K562 (cell line): ENCODE data around the gene ARHGAP18. TPM values are rescaled to one million over a fixed set of nuclear protein-coding genes. Genes with fewer than 3 reads are reported as not detected.

Experiments used
- ATAC-seq: fragments of 200-7000 bp; cut with Tn5 transposase; 3 replicates; pipeline ENCODE4 v1.9.1; 2020; ENCODE audit warnings: moderate library complexity
- BruUV-seq: library from RNA; stranded (reverse); fragments of 400-500 nt; replicated peaks from 2 replicates; lab custom pipeline; 2021; lab: Mats Ljungman, UMichigan
- CTCF ChIA-PET: fragments of 300-600 bp; formaldehyde crosslinking; extraction: SDS; loops from one replicate; lab custom pipeline; 2021; ENCODE audit warnings: low intra/inter-chr PET ratio; lab: Yijun Ruan, JAX
- POLR2A ChIA-PET: fragments of 300-600, 350-650 bp; sonication (Branson Sonifier 250); formaldehyde crosslinking; extraction: SDS; loops from one replicate; lab custom pipeline; 2021; ENCODE audit warnings: antibody characterized with exemption, inconsistent platforms; lab: Yijun Ruan, JAX
- DNase-seq, 4 experiments: peaks; one replicate each; pipeline versions ENCODE4 v3.0.0 to v3.0.0-alpha.2; 2011 to 2018; ENCODE audit warnings: low spot score in 3 of 4, mixed read lengths in 3 of 4; ENCODE audit errors: extremely low read depth in 1 of 4
- FAIRE-seq: peaks from 2 replicates; lab custom pipeline; 2011; peaks lifted over from hg19 to GRCh38; lab: Jason Lieb, UNC
- H2AFZ ChIP-seq: 2 replicates; pipeline ENCODE4 v1.6.0; 2011; ENCODE audit warnings: low read depth, low read length, control low read depth, inconsistent platforms
- H3K27ac ChIP-seq: fragments of 200-600 bp; 3 replicates; pipeline ENCODE4 v1.8.0; 2011; ENCODE audit warnings: low read depth, mild to moderate bottlenecking, control low read depth, inconsistent platforms, low read length, moderate library complexity, mixed read lengths; ENCODE audit errors: extremely low read depth
- H3K27me3 ChIP-seq, 2 experiments: fragments of 300-600 bp in 1 of 2; 2 replicates in 1 of 2; 3 replicates in 1 of 2; pipeline versions ENCODE4 v1.6.0 to v1.8.0; 2011; ENCODE audit warnings: inconsistent platforms in 2 of 2, low read length in 2 of 2, mild to moderate bottlenecking in 1 of 2, mixed read lengths in 1 of 2, moderate library complexity in 1 of 2; ENCODE audit not compliant: control insufficient read depth in 2 of 2, insufficient read depth in 2 of 2
- H3K36me3 ChIP-seq: fragments of 300-600 bp; 3 replicates; pipeline ENCODE4 v1.8.0; 2011; ENCODE audit warnings: mild to moderate bottlenecking, low read length, inconsistent platforms; ENCODE audit not compliant: control insufficient read depth, insufficient read depth
- H3K4me1 ChIP-seq, 2 experiments: fragments of 200-600 bp in 1 of 2; replicated peaks in 1 of 2; 2 replicates in 1 of 2; 3 replicates in 1 of 2; pipeline versions ENCODE4 v1.5.1 to v1.8.0; 2011; ENCODE audit warnings: inconsistent platforms in 2 of 2, low read length in 2 of 2, mild to moderate bottlenecking in 1 of 2, mixed read lengths in 1 of 2, moderate library complexity in 1 of 2; ENCODE audit not compliant: control insufficient read depth in 2 of 2, insufficient read depth in 2 of 2
- H3K4me2 ChIP-seq: 2 replicates; pipeline ENCODE4 v1.6.1; 2011; ENCODE audit warnings: low read length, control low read depth, inconsistent platforms, mixed read lengths; ENCODE audit not compliant: insufficient read depth
- H3K4me3 ChIP-seq: fragments of 200-600 bp; sonication (generic), shearing (Covaris generic); 2 replicates; pipeline ENCODE4 v1.5.1; 2016; ENCODE audit warnings: control low read depth, inconsistent platforms
- H3K79me2 ChIP-seq: fragments of 200-600 bp; 3 replicates; pipeline ENCODE4 v1.8.0; 2011; ENCODE audit warnings: low read length, inconsistent platforms; ENCODE audit not compliant: control insufficient read depth, insufficient read depth
- H3K9ac ChIP-seq, 2 experiments: 2 replicates each; pipeline versions ENCODE4 v1.6.0 to v1.6.1; 2011; ENCODE audit warnings: low read depth in 2 of 2, low read length in 2 of 2, control low read depth in 1 of 2, inconsistent platforms in 1 of 2, mild to moderate bottlenecking in 1 of 2, mixed read lengths in 1 of 2; ENCODE audit not compliant: insufficient read depth in 1 of 2
- H3K9me1 ChIP-seq: one replicate; pipeline ENCODE4 v1.6.0; 2011; ENCODE audit warnings: inconsistent platforms, mild to moderate bottlenecking, low read length, moderate library complexity; ENCODE audit not compliant: control insufficient read depth, insufficient read depth
- H3K9me3 ChIP-seq: replicated peaks from 2 replicates; pipeline ENCODE4 v1.5.1; 2011; ENCODE audit warnings: low read depth, low read length, inconsistent platforms; ENCODE audit not compliant: control insufficient read depth, insufficient read depth
- H4K20me1 ChIP-seq: replicated peaks from 2 replicates; pipeline ENCODE4 v1.6.1; 2011; ENCODE audit warnings: low read length, inconsistent platforms, mixed read lengths; ENCODE audit not compliant: control insufficient read depth, insufficient read depth
- C11orf30 ChIP-seq: fragments of 450-650 bp; IDR thresholded peaks from 2 replicates; pipeline ENCODE4 v1.6.1; 2016; ENCODE audit warnings: low read depth, mild to moderate bottlenecking
- CEBPB ChIP-seq: fragments of 450-650 bp; IDR thresholded peaks from 2 replicates; pipeline ENCODE4 v1.6.1; 2016; ENCODE audit warnings: missing genetic modification characterization, missing compliant biosample characterization
- CEBPG ChIP-seq, 3 experiments: fragments of 200-800 bp in 1 of 3; sonication (Bioruptor generic) in 1 of 3; sonication (generic) in 1 of 3; formaldehyde crosslinking in 1 of 3; IDR thresholded peaks in 2 of 3; conservative IDR thresholded peaks in 1 of 3; 2 replicates each; pipeline versions ENCODE4 v1.6.1 to v1.8.0; 2016 to 2022; ENCODE audit warnings: missing compliant biosample characterization in 2 of 3, missing genetic modification characterization in 2 of 3, mild to moderate bottlenecking in 1 of 3, missing genetic modification reagents in 1 of 3
- JUND ChIP-seq, 2 experiments: IDR thresholded peaks; 2 replicates in 1 of 2; 3 replicates in 1 of 2; pipeline ENCODE4 v1.6.1; 2011; ENCODE audit warnings: borderline replicate concordance in 2 of 2, low read depth in 2 of 2, low read length in 2 of 2, improper control_type of control experiment in 1 of 2, missing biosample characterization in 1 of 2, missing genetic modification characterization in 1 of 2, missing genetic modification reagents in 1 of 2
- NFE2L1 ChIP-seq: fragments of 450-650 bp; IDR thresholded peaks from 2 replicates; pipeline ENCODE4 v1.6.1; 2016; ENCODE audit warnings: missing genetic modification characterization, low read depth, mild to moderate bottlenecking, missing compliant biosample characterization, moderate library complexity, borderline replicate concordance
- SRSF3 ChIP-seq: fragments of 200-400 bp; formaldehyde crosslinking; IDR thresholded peaks from 2 replicates; pipeline ENCODE4 v1.6.1; 2016; ENCODE audit warnings: mild to moderate bottlenecking, low read length, moderate library complexity; ENCODE audit not compliant: insufficient read depth
- ZNF316 ChIP-seq: fragments of 450-650 bp; IDR thresholded peaks from 2 replicates; pipeline ENCODE4 v1.6.1; 2016
- ZNF696 ChIP-seq: fragments of 250-450 bp; sonication (Bioruptor Pico); conservative IDR thresholded peaks from 2 replicates; pipeline ENCODE4 v1.4.0; 2020; ENCODE audit warnings: mild to moderate bottlenecking, moderate library complexity
- WGBS: fragments of 100-300 bp; shearing (Covaris generic); methylation state at CpG from one replicate; pipeline ENCODE4 v1.1.6; 2016; ENCODE audit warnings: low coverage, mixed read lengths; ENCODE audit not compliant: insufficient coverage; ENCODE audit errors: missing lambda C conversion rate; 5-methylcytosine and 5-hydroxymethylcytosine counted together
- in situ Hi-C: fragments of 300-500 bp; cut with MboI; formaldehyde crosslinking; loops from 4 replicates; pipeline ENCODE4 v1.15.0; 2018; ENCODE audit warnings: inconsistent platforms, mixed read lengths
- intact Hi-C: fragments of 100-400 bp; cut with micrococcal nuclease; formaldehyde crosslinking; loops from 2 replicates; pipeline ENCODE4 v1.14.2; 2022
- polyA plus RNA-seq, 8 experiments: library from polyadenylated mRNA; depleted of rRNA in 4 of 8; stranded (reverse) in 5 of 8; unstranded in 3 of 8; fragments of >200 nt; fragmentation: Nextera tagmentation in 2 of 8; fragmentation: Illumina TruSeq in 1 of 8; extraction: Ambion mirVana in 2 of 8; extraction: Trizol in 1 of 8; gene quantifications; 2 replicates each; pipeline versions ENCODE4 v1.2.1 to v1.2.3, GENCODE V29; 2011 to 2014; ENCODE audit warnings: inconsistent platforms in 1 of 8, missing spikeins in 1 of 8
- total RNA-seq, 7 experiments: library from RNA; depleted of rRNA in 6 of 7; stranded (reverse); fragments of >200 nt in 6 of 7; fragmentation: Illumina TruSeq in 2 of 7; extraction: Trizol in 2 of 7; gene quantifications; 2 replicates each; pipeline versions ENCODE4 v1.2.1 to v1.2.3, GENCODE V29; 2011 to 2021; ENCODE audit warnings: low replicate concordance in 1 of 7
- TF ChIP-seq, protein P1 (sequence below): sonication (generic); IDR thresholded peaks from 2 replicates; pipeline ENCODE4 v1.6.1; 2016
- TF ChIP-seq, protein P2 (sequence below): fragments of 250-450 bp; sonication (Bioruptor Pico); IDR thresholded peaks from 2 replicates; pipeline ENCODE4 v1.5.0; 2021
- TF ChIP-seq, protein P3 (sequence below), 2 experiments: fragments of 450-650 bp in 1 of 2; sonication (generic) in 1 of 2; formaldehyde crosslinking in 1 of 2; IDR thresholded peaks in 1 of 2; conservative IDR thresholded peaks in 1 of 2; 2 replicates each; pipeline versions ENCODE4 v1.6.1 to v1.8.1; 2016 to 2023; ENCODE audit warnings: mild to moderate bottlenecking in 2 of 2, moderate library complexity in 2 of 2, inconsistent platforms in 1 of 2, missing genetic modification reagents in 1 of 2
- TF ChIP-seq, protein P4 (sequence below): fragments of 250-450 bp; sonication (Bioruptor Pico); IDR thresholded peaks from 2 replicates; pipeline ENCODE4 v1.5.1; 2021; ENCODE audit warnings: mild to moderate bottlenecking

ARHGAP18 gene
- total and polyA plus RNA-seq, 9 of the 15 experiments (the other 6 are each of a cell fraction or from before 2014, with no cell fraction given) = 13.3 to 29.7 (median 21.1) TPM

DNA sequence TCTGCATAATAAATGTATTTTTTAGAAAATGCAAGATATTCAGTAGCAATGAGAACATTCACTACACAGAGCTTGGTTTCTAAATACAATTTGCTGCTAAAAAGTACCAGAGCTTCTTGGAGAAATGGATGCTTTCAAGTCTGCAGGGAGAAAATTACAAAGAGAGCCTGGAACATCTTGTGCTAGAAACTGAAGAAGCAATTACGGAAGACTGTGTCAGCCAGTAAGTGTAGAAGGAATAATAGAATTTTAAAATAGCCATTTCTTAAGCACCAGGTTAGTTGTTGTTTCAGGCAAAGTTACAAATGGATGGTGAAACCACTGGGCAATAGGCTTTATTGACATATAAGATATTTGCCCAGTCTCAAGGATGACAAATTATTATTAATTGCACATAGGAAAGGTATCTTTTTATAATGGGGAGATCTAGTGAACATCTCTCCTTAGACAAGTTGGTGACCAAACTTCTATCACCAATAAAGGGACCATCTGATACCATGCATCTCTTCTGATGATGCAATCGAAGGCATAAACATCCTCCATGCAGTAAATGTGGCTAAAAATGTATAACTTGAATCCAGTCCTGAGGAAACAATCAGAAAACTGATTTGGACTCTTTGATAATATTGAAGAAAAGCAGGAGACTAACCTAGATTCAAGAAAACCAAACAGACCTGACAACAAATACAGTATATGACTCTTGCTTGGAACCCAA, 81.7 kb downstream of the ARHGAP18 start:
- H3K4me3 ChIP-seq = no peak overlapping the region
- H4K20me1 ChIP-seq = no peaks in the 10 kb centered on the region
- no peaks in the 10 kb centered on the region for H3K9me1 ChIP-seq
- BruUV-seq = no TSS peak
- WGBS = 83% methylated on average over 2 of the region's 2 CpGs
- no peaks in the 10 kb centered on the region for H3K27me3 ChIP-seq
- FAIRE-seq = peak; percentile 32
- TF ChIP-seq, protein P1, sequence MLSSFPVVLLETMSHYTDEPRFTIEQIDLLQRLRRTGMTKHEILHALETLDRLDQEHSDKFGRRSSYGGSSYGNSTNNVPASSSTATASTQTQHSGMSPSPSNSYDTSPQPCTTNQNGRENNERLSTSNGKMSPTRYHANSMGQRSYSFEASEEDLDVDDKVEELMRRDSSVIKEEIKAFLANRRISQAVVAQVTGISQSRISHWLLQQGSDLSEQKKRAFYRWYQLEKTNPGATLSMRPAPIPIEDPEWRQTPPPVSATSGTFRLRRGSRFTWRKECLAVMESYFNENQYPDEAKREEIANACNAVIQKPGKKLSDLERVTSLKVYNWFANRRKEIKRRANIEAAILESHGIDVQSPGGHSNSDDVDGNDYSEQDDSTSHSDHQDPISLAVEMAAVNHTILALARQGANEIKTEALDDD = no peak
- TF ChIP-seq CEBPG (CRISPR knock-in tag; IDR thresholded peaks at IDR 0.05) = peak; percentile 46
- TF ChIP-seq CEBPG (tag; conservative IDR thresholded peaks at IDR 0.05 in 1 of 2, IDR thresholded peaks at IDR 0.05 in 1 of 2) = peak; percentile 84 to 88
- TF ChIP-seq SRSF3 = no peak
- no peak for TF ChIP-seq ZNF696
- 0 out of 2 replicates have a peak, but pooled peaks have one; percentile 5 for TF ChIP-seq JUND (IDR thresholded peaks at IDR 0.05; ENCODE audit: borderline replicate concordance, low read depth, low read length)
- TF ChIP-seq JUND (tag; IDR thresholded peaks at IDR 0.05; ENCODE audit: borderline replicate concordance, low read depth, low read length) = no peak
- TF ChIP-seq, protein P2, sequence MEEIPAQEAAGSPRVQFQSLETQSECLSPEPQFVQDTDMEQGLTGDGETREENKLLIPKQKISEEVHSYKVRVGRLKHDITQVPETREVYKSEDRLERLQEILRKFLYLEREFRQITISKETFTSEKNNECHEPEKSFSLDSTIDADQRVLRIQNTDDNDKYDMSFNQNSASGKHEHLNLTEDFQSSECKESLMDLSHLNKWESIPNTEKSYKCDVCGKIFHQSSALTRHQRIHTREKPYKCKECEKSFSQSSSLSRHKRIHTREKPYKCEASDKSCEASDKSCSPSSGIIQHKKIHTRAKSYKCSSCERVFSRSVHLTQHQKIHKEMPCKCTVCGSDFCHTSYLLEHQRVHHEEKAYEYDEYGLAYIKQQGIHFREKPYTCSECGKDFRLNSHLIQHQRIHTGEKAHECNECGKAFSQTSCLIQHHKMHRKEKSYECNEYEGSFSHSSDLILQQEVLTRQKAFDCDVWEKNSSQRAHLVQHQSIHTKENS (CRISPR knock-in tag) = no peak
- no peak for TF ChIP-seq C11orf30
- TF ChIP-seq, protein P3, sequence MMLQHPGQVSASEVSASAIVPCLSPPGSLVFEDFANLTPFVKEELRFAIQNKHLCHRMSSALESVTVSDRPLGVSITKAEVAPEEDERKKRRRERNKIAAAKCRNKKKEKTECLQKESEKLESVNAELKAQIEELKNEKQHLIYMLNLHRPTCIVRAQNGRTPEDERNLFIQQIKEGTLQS (IDR thresholded peaks at IDR 0.05) = peak; percentile 91
- TF ChIP-seq, protein P3 (CRISPR knock-in tag; conservative IDR thresholded peaks at IDR 0.05) = no peak
- TF ChIP-seq, protein P4, sequence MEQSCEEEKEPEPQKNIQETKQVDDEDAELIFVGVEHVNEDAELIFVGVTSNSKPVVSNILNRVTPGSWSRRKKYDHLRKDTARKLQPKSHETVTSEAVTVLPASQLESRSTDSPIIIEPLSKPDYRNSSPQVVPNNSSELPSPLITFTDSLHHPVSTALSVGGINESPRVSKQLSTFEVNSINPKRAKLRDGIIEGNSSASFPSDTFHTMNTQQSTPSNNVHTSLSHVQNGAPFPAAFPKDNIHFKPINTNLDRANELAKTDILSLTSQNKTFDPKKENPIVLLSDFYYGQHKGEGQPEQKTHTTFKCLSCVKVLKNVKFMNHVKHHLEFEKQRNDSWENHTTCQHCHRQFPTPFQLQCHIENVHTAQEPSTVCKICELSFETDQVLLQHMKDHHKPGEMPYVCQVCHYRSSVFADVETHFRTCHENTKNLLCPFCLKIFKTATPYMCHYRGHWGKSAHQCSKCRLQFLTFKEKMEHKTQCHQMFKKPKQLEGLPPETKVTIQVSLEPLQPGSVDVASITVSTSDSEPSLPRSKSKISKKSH = no peak
- no peak for TF ChIP-seq NFE2L1
- TF ChIP-seq ZNF316 = no peak
- peak; percentile 75 for TF ChIP-seq CEBPB (tag)
- no peak overlapping the region for H3K27ac ChIP-seq
- no peak overlapping the region for H3K9ac ChIP-seq
- H3K4me2 ChIP-seq = no peak overlapping the region
- no peaks in the 10 kb centered on the region for H3K4me1 ChIP-seq
- no peak overlapping the region for H2AFZ ChIP-seq
- in situ Hi-C loops (no loop called here), intact Hi-C loops (no loop called here)
- no peaks in the 10 kb centered on the region for H3K9me3 ChIP-seq
- POLR2A ChIA-PET = interaction anchor here (2.3 kb wide), 1 partner anchor 9 kb away, joined by 7 read pairs; no protein-coding TSS in a partner anchor
- H3K36me3 ChIP-seq = peaks cover 13% of the 10 kb centered on the region
- no peaks in the 10 kb centered on the region for H3K79me2 ChIP-seq
- ATAC-seq = peak; percentile 38; the same call in 2 of the 3 replicates
- CTCF ChIA-PET = no interaction called here
- DNase-seq = no peak
